ENCODE measurements around the gene RALGAPA2. TPM values are rescaled to one million over a fixed set of nuclear protein-coding genes. Genes with fewer than 3 reads are reported as not detected.
A peak's percentile ranks its signal among the peaks of the same experiment; 100 is the strongest.

The RALGAPA2 gene
- total and polyA plus RNA-seq, 2 of the 13 experiments (the other 11 are each of a cell fraction or from before 2014, with no cell fraction given), result 13.8 to 17.7 TPM

DNA sequence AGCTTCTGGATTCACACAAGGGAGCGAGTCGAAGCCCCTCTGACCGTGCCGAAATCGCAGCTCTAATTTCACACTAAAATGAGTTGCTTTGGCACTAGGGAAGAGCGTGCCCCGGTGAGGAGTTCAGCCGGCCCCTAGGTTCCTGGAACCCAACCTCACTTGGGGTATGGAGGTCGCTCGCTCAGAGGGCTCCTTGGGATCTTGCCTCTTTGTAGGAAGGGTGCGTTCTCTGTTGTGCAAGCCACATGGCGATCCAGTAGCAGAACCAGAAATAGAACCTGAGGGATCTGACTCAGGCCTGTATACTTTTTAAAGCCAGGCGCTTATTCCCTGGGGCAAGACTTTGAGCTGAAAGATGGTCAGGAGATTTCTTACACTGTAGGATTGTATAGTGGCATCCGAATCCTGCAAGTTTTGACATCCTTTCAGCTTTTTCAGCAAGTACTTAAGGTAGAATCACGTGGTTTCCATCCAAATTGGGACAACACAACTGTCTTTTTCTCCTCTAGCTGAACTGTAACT is 861 bp upstream of the RALGAPA2 start (continued):
- TF ChIP-seq, protein P1, sequence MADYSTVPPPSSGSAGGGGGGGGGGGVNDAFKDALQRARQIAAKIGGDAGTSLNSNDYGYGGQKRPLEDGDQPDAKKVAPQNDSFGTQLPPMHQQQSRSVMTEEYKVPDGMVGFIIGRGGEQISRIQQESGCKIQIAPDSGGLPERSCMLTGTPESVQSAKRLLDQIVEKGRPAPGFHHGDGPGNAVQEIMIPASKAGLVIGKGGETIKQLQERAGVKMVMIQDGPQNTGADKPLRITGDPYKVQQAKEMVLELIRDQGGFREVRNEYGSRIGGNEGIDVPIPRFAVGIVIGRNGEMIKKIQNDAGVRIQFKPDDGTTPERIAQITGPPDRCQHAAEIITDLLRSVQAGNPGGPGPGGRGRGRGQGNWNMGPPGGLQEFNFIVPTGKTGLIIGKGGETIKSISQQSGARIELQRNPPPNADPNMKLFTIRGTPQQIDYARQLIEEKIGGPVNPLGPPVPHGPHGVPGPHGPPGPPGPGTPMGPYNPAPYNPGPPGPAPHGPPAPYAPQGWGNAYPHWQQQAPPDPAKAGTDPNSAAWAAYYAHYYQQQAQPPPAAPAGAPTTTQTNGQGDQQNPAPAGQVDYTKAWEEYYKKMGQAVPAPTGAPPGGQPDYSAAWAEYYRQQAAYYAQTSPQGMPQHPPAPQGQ (CRISPR knock-in tag; IDR thresholded peaks at IDR 0.05; ENCODE audit: borderline replicate concordance), result no peak
- TF ChIP-seq ZNF431 (CRISPR knock-in tag; IDR thresholded peaks at IDR 0.05; ENCODE audit: borderline replicate concordance, low read depth) (no peak), HNF4A (CRISPR knock-in tag; IDR thresholded peaks at IDR 0.05) (no peak), POLR2AphosphoS5 (IDR thresholded peaks at IDR 0.05; ENCODE audit: low read depth, low read length) (no peak), GTF3A (CRISPR knock-in tag; conservative IDR thresholded peaks at IDR 0.05) (no peak), ZNF740 (CRISPR knock-in tag; IDR thresholded peaks at IDR 0.05) (no peak), RAD51 (IDR thresholded peaks at IDR 0.05; ENCODE audit: borderline replicate concordance) (no peak), ATAD3A (CRISPR knock-in tag; IDR thresholded peaks at IDR 0.05) (no peak), NFE2L2 (IDR thresholded peaks at IDR 0.05; ENCODE audit: low read length) (no peak), DMAP1 (CRISPR knock-in tag; IDR thresholded peaks at IDR 0.05) (no peak; the same call in 1 of the 2 replicates), SMARCE1 (IDR thresholded peaks at IDR 0.05; ENCODE audit: borderline replicate concordance) (no peak), PHF5A (CRISPR knock-in tag; IDR thresholded peaks at IDR 0.05; ENCODE audit: low read depth, unreplicated experiment) (no peak), NRL (CRISPR knock-in tag; IDR thresholded peaks at IDR 0.05; ENCODE audit: borderline replicate concordance) (no peak), NPAS2 (CRISPR knock-in tag; IDR thresholded peaks at IDR 0.05; ENCODE audit: borderline replicate concordance) (no peak), BORCS8-MEF2B (CRISPR knock-in tag; IDR thresholded peaks at IDR 0.05) (no peak; the same call in 1 of the 2 replicates), MTF2 (CRISPR knock-in tag; IDR thresholded peaks at IDR 0.05; ENCODE audit: borderline replicate concordance) (no peak), SIX4 (CRISPR knock-in tag; IDR thresholded peaks at IDR 0.05) (no peak), ZNF33A (CRISPR knock-in tag; IDR thresholded peaks at IDR 0.05; ENCODE audit: borderline replicate concordance) (no peak), SCMH1 (CRISPR knock-in tag; IDR thresholded peaks at IDR 0.05; ENCODE audit: borderline replicate concordance) (no peak), PRMT3 (CRISPR knock-in tag; IDR thresholded peaks at IDR 0.05; ENCODE audit: borderline replicate concordance, low read depth) (no peak), MYC (CRISPR knock-in tag; IDR thresholded peaks at IDR 0.05; ENCODE audit: borderline replicate concordance) (peak; percentile 65), NBN (conservative IDR thresholded peaks at IDR 0.05) (no peak), ISL2 (CRISPR knock-in tag; IDR thresholded peaks at IDR 0.05) (0 out of 2 replicates have a peak, but pooled peaks have one; percentile 21), ZNF362 (CRISPR knock-in tag; IDR thresholded peaks at IDR 0.05; ENCODE audit: borderline replicate concordance) (no peak)
- TF ChIP-seq, protein P2, sequence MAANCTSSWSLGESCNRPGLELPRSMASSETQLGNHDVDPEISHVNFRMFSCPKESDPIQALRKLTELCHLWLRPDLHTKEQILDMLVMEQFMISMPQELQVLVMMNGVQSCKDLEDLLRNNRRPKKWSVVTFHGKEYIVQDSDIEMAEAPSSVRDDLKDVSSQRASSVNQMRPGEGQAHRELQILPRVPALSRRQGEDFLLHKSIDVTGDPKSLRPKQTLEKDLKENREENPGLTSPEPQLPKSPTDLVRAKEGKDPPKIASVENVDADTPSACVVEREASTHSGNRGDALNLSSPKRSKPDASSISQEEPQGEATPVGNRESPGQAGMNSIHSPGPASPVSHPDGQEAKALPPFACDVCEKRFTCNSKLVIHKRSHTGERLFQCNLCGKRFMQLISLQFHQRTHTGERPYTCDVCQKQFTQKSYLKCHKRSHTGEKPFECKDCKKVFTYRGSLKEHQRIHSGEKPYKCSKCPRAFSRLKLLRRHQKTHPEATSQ (CRISPR knock-in tag; IDR thresholded peaks at IDR 0.05; ENCODE audit: borderline replicate concordance), result no peak
- TF ChIP-seq, protein P3, sequence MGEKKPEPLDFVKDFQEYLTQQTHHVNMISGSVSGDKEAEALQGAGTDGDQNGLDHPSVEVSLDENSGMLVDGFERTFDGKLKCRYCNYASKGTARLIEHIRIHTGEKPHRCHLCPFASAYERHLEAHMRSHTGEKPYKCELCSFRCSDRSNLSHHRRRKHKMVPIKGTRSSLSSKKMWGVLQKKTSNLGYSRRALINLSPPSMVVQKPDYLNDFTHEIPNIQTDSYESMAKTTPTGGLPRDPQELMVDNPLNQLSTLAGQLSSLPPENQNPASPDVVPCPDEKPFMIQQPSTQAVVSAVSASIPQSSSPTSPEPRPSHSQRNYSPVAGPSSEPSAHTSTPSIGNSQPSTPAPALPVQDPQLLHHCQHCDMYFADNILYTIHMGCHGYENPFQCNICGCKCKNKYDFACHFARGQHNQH (CRISPR knock-in tag; IDR thresholded peaks at IDR 0.05), result no peak
- TF ChIP-seq, protein P4, sequence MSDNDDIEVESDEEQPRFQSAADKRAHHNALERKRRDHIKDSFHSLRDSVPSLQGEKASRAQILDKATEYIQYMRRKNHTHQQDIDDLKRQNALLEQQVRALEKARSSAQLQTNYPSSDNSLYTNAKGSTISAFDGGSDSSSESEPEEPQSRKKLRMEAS (IDR thresholded peaks at IDR 0.05), result peak; percentile 8; the same call in 1 of the 2 replicates

Data from HepG2 (cell line).